Stimulated activated naive CD8-positive, alpha-beta T cell treated with anti-CD3 and anti-CD28 coated beads, Interleukin-15, Interleukin-2, amounts not matched to agents 100 U/mL and 50 U/mL, for 24 hours (primary cell): ENCODE data around the gene MAGI1.
"Not testable (repeated sequence)": the region's sequence is repeated elsewhere in the genome, so short reads cannot be mapped to it uniquely, and the experiment has no call there.

Experiments
- ATAC-seq: fragments of 150-1000 bp; cut with Tn5 transposase; one replicate; pipeline ENCODE4 v1.10.0; 2021
- DNase-seq: peaks from one replicate; pipeline ENCODE4 v3.0.0; 2021

MAGI1 gene

GRCh38 chr3:65746848-65747247, 291.9 kb downstream of the MAGI1 start:
- DNase-seq, result no peak
- ATAC-seq, result no peak

- ATAC-seq, result no peak
- no peak for DNase-seq
These were observed 293.4 kb downstream of the MAGI1 start for GRCh38 chr3:65745306-65745705.

- ATAC-seq (no peak), DNase-seq (no peak)
These were observed 295.8 kb downstream of the MAGI1 start for GRCh38 chr3:65742914-65743313.

GRCh38 chr3:65741540-65741939, 297.2 kb downstream of the MAGI1 start:
- DNase-seq (no peak), ATAC-seq (no peak)

- ATAC-seq (no peak), DNase-seq (no peak)
These were observed 298.7 kb downstream of the MAGI1 start for GRCh38 chr3:65739901-65740541.

- no peak for DNase-seq
- ATAC-seq, result no peak
These were observed 303.9 kb downstream of the MAGI1 start for GRCh38 chr3:65734792-65735191.

- no peak for ATAC-seq
- no peak for DNase-seq
These were observed 304.3 kb downstream of the MAGI1 start for GRCh38 chr3:65734382-65734781.

- DNase-seq (no peak), ATAC-seq (no peak)
These were observed 305.3 kb downstream of the MAGI1 start for GRCh38 chr3:65733459-65733858.

GRCh38 chr3:65732051-65732935, 306.4 kb downstream of the MAGI1 start:
- DNase-seq (peak; percentile 2), ATAC-seq (no peak)

GRCh38 chr3:65730449-65730848, 308.3 kb downstream of the MAGI1 start:
- no peak for ATAC-seq
- DNase-seq, result no peak

- no peak for ATAC-seq
- no peak for DNase-seq
These were observed 308.7 kb downstream of the MAGI1 start for GRCh38 chr3:65729973-65730372.

GRCh38 chr3:65729555-65729954, 309.2 kb downstream of the MAGI1 start:
- DNase-seq (no peak), ATAC-seq (no peak)

GRCh38 chr3:65728138-65728537, 310.6 kb downstream of the MAGI1 start:
- ATAC-seq, result no peak

GRCh38 chr3:65723985-65724384, 314.7 kb downstream of the MAGI1 start:
- DNase-seq (no peak), ATAC-seq (no peak)

More at GRCh38 chr3:65728138-65728537, 310.6 kb downstream of the MAGI1 start:
- no peak for DNase-seq

- DNase-seq, result no peak
- no peak for ATAC-seq
These were observed 315.7 kb downstream of the MAGI1 start for GRCh38 chr3:65723011-65723410.

GRCh38 chr3:65720989-65721737, 317.6 kb downstream of the MAGI1 start:
- ATAC-seq (no peak), DNase-seq (no peak)

- ATAC-seq, DNase-seq: not testable (repeated sequence)
These were observed 319.1 kb downstream of the MAGI1 start for GRCh38 chr3:65719639-65720038.

GRCh38 chr3:65717676-65718346, 320.9 kb downstream of the MAGI1 start:
- DNase-seq, result no peak

GRCh38 chr3:65716071-65716751, 322.5 kb downstream of the MAGI1 start:
- DNase-seq (no peak), ATAC-seq (no peak)

More at GRCh38 chr3:65717676-65718346, 320.9 kb downstream of the MAGI1 start:
- ATAC-seq, result no peak

- no peak for ATAC-seq
- no peak for DNase-seq
These were observed 324.6 kb downstream of the MAGI1 start for GRCh38 chr3:65714134-65714533.

GRCh38 chr3:65713016-65713415, 325.7 kb downstream of the MAGI1 start:
- DNase-seq (no peak), ATAC-seq (no peak)

- no peak for DNase-seq
- ATAC-seq, result no peak
These were observed 326.6 kb downstream of the MAGI1 start for GRCh38 chr3:65712140-65712539.
